HG03442 (cell line): ENCODE results near the gene WASHC3.
"Not testable (repeated sequence)": the region's sequence is repeated elsewhere in the genome, so short reads cannot be mapped to it uniquely, and the experiment has no call there.

Experiments used
- ATAC-seq: cut with Tn5 transposase; IDR thresholded peaks from one replicate; pipeline ENCODE4 v1.9.1; 2021; ENCODE audit warnings: mild to moderate bottlenecking, moderate library complexity; ENCODE audit not compliant: unreplicated experiment

The WASHC3 gene

DNA sequence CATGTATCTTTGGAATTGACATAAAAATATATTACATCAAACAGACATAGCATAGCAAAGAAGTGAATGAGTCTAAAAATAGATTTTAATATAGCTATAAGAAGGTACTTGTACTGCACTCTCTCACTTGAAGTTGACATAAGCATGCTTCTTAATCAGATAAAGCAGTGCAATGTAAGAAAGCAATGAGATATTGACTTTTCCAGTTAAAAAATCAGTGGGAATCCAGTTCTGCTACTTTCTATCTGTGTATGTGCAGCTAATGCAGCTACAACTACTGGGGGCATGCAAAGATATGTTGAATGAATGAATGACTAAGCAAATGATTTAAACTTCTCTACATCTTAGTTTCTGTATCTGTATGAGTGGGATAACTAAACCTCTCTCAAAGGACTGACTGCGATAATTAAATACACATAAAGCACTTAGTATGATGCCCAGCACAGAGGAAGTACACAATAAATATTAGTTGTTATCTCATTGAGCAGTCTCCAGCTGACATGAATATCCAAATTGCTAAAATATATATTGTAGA, 10.3 kb downstream of the WASHC3 start:
- no peak for ATAC-seq

DNA sequence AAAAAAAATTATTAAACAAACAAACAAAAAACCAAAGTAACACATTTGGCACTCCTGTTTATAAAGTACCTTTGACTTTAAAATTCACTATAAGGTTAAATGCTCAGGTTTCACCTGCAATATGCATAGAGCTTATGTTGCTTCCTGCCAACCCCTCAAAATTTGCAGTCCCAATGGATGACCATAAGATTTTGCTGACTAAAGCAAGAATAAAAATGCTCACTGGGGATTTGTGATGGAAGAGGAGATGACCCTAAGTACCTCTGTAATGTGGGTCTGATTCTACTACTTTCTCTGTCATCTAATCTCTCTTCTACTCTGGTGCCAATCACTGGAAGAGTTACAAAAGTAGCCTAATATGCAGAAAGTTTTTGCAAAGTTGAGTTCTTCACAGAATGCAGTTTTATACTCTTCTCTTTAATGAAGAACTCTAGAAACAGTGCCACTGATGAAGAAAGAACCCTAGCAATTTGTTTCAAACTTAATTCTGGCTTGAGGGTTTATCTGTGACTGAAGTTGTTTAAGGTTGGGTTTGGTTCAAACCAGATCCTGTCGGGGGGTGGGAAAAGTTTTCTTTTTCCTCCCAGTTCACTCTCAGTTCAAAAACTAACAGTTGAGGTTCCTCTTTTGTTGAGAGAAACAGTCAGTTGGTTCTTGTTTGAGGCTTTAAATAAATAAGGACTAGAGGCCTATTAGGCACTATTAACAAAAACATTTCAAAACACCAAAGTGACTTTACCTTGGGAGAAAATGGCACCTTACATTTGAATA, 10.9 kb downstream of the WASHC3 start:
- ATAC-seq = no peak

DNA sequence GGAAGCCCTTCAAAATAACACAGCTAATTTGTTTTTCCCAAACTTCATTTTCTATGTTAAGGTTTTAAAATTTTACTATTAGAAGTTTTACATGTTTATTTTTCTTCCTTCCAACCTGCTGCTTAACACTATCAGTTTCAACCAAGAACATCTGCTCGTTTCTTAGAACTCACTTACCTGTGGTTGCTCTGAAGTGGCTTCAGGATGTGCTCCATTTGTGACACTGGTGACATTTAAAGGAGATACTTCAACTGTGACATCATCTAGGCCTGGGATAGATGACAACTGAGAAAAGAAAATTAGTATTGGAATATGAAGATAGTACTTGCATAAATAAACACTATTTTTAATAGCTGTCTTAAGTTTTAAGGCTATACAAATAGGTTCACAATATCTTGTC, 17.9 kb downstream of the WASHC3 start:
- ATAC-seq = peak; percentile 71

DNA sequence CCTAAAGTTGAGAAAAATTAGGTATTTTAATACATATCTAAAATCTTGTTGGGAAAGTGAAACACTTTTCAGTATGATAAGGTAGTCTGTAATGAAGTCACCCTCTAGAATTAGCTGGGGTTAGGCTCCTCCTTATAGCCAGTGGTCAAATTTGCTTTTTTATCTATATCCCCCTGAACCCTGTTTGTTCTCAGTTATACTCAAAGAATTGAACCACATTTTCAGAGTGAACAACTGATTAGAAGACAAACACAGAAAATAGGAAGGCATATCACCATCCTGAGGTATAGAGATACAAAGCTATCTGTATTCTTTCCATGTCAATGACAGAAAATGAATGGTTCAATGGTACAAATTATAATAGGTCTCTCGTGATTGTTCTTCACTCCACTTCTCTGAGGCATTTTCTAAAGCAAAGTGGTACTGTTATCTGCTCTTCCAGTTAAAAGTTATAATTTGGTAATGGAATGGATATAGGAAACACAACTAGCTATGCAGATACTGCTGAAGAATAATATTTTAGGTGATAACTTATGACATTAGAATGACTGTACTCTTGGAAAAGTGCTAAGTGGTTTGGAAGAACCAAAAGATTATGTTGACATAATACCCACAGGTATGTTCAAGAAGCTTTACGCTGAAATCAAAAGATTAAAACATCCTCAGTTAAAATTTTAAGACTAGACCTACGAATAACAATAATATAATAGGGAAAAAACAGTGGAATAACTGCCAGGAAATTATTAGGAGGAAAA, 27.6 kb downstream of the WASHC3 start:
- no peak for ATAC-seq

DNA sequence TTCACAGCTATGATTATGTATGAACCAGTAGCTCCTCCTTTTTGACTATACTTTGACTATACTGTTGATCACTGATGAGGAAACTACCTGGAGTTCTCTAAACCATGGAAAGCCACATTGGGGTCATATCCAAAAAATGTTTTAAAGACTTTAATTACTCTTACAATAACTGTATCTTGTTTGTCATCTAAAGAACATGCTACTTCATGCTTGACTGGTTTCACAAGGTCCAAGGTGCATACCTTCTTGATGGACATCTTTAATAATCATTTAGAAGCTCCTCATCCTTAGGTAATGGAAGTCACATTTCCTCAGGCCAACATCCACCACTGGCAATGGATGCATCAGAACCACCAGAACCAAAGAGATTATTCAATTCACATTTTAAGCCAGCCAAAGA, 29.9 kb downstream of the WASHC3 start:
- no peak for ATAC-seq

DNA sequence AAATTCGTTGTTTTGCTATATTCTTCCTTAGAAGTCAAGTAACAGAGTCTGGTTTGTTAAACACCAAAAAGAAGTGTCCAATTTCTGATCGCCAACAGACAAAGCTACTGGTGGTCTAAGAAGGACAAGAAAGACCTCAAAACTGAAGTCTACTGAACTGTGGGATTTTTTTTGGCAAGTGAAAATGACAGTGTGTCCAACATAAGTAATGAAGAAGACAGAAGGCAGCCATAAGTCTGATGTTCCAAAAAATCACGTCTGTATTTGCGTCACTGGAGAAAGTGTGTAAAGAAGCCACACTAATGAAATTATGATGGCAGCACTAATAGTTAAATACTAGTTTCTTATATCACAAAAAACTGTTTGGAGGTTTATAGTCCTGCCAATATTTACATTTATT, 32.6 kb downstream of the WASHC3 start:
- ATAC-seq = no peak

DNA sequence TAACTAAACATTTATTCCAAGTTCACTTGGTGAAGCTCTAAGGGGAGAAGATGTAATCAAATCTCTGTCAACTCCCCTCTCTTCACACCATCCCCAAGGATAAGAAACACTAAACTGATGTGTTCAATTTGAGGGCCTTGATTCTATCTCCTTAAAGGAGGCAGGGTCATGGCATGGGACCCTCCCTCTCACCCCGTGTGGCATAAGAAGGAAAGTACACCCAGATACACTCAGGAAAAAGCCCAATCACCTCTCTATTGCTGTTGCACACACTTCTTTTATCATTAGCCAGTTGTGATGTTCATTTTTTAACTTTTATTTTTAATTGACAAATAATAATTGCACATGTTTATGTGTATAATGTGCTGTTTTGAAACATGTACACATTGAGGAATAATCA, 35.1 kb downstream of the WASHC3 start:
- no peak for ATAC-seq

DNA sequence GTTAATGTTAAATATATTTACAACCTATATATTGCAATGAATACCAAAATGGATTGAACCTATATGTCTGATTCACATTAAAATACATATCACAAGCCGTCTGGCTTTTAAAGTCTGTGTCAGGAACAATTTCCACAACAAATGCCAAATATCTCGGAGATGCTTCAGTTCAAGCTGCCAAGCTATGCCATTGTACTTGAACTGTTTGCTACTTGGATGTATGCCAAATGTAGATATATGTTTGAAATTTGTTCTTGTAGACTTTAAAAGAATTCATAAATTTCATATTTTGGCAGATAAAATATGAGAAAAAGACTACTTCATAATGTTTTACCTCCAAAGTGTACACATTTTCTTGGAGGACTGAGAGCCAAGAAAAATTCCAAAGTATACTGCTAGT, 37.0 kb downstream of the WASHC3 start:
- ATAC-seq = no peak

DNA sequence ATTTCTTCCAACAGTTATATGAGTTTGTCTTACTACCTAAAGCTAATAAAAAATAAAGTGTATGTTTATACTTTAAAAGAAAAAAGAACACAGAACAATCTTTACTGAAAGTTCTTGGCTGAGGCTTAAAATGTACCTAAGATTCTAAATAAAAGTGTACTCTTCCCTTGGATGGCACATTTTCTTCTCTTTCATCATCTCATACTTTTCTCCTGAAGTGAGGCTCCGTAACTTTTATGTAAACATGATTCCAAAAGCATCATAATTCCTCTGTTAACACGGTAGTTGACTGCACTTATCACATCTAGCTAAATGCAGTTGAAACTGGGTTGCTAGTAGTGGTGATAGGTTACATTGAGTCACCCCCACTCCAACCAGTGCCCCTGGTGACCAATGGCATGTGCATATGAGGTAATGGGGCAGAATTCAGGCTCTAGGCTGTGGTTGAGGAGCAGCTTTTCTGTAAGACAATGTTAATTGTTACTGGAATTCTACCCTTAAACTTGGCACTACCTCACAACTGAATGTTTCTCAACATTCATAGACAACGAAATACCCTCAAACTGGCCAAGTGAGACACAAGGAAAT, 38.4 kb downstream of the WASHC3 start:
- ATAC-seq = no peak

DNA sequence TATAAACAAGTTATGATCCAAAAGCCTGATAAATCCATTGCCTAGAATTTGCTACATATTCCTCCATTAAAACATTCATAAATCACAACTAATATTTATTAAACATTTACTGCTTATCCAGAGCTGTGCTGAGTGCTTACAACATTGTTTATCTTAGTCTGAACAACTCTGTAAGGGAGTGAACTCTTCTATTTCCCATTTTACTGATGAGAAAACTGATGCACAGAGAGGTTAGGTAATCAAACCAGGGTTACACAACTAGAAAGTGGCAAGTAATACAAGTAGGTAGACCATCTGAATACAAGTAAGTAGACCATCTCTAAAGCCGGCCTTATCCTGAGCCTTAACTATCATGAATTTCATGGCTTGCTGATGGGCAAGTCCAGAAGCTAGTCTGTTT, 39.5 kb downstream of the WASHC3 start:
- no peak for ATAC-seq

DNA sequence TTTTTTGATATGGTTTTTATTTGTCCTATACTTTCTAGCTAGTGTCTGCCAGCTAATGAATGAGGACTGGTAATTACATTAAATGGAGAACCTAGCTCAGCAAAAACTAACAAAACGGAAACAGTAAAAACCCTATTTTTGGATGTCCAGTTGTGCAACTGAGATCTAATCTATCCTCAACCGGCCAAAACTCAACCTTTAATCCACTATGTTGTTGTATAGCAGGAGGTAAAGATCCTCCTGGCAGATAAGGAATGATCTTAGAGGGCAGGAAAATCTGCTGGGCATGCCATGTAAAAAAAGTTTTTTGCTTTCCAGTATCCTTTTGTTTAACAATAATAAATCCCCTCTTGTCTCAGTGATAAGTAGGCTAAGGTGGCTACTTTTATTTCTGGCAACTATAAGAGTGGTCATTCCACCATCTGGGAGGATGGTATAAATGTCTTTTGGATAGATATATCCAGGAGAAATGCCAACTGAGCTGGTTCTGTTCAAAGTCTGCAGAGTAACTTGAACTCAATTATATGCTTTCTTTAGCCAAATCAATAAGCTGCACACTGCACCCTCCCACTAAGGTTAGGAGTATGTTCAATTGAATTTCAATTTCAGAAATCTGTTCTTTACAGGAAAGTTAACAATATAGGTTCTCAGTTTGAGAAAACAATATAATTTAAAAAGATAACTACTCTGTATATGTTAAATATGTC, 40.1 kb downstream of the WASHC3 start:
- ATAC-seq = no peak

DNA sequence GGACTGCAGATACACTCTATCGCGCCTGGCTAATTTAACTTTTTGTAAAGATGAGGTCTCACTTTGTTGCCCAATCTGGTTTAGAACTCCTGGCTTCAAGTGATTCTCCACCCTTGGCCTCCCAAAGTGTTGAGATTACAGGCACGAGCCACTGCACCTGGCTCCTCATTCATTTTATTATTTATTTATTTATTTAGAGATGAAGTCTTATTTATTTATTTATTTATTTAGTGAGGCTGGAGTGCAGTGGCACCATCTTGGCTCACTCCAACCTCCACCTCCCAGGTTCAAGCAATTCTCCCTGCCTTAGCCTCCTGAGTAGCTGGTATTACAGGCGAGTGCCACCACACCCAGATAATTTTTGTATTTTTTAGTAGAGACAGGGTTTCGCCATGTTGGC, 43.2 kb downstream of the WASHC3 start:
- ATAC-seq = not testable (repeated sequence)

DNA sequence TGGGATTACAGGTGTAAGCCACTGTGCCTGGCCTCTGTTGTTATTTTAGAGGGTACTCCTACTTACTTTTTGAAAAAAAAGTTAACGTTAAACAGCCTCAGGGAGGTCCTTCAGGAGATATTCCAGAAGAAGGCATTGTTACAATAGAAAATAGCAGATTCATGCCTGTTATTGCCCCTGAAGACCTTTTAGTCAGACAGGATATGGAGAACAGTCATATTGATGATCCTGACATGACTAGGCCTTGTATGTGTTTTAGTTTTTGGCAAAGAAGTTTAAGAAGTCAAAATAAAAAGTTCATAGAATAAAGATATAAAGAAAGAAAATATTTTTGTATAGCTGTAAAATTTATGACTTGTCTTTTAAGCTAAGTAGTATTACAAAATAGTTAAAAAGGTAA, 45.3 kb downstream of the WASHC3 start:
- ATAC-seq = no peak

DNA sequence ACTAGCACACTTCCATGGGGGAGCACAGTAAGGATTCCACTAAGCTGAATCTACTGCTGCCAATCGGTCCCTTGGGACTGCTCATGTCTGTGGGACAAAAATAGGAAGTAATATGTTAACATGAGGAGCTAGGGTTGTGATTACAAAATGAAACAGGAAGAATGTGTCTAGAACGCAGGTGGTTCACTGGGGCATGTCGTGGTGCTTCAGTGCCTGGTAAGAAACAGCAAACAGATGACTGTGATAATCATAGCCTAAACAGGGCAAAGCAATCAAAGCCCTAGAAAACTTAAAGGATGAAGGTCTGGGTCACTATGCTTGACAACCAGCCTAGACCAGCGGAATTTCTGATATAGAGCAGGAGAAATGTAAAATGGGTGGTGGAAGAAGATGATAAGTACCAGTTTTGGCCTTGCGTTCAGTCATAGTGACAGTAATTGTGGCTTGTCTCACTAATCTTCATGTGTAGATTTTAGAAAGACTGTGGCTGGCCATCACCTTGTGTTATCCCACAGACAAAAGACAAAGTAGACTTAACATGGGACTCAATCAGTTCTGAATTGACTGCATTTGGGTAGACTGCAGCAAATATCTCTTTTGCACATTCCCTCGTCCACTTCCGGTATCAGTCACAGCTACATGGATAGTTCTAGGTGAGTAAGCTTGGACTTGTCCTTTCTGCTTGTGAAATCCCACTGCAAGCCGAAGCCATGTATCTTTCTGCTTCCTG, 51.4 kb downstream of the WASHC3 start:
- ATAC-seq = peak; percentile 88

DNA sequence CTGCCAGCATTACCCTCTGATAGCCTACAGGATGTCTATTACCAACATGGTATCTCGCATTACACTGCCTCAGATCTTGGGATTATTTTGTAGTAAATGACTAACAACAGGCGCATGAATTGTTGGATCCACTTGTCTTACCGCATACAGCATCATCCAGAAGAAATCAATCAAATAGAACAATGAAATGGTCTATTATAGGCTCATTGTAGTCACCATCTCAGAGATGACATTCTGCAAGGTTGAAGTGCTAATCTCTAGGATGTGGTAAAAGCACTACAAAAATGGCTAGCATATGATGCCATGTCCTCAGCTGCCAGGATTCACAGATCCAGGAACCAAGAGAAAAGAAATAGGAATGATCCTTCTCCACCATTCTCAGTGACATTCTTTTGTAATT, 52.0 kb downstream of the WASHC3 start:
- ATAC-seq = no peak

DNA sequence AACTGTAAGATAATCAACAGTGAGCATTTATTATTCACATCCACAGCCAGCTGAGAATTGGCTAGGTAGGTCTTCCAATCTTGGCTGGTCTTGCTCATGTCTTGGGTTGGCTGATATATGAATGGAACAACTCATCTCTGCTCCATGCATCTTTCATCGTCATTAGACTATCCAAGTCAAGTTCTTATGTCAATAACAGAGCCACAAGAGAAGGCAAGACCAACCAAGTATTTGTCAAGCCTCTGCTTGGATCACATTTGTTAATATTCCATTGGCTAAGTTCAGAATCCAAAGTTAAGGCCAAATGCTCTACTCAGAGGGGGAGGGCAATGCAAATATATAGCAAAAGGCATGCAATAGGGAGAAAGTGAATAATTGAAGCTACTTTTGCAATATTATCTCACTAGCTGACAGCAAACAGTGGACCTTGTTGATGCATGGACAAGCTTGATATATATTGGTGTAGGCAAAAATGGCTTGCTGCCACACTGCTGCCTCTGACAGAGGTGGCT, 53.1 kb downstream of the WASHC3 start:
- no peak for ATAC-seq

DNA sequence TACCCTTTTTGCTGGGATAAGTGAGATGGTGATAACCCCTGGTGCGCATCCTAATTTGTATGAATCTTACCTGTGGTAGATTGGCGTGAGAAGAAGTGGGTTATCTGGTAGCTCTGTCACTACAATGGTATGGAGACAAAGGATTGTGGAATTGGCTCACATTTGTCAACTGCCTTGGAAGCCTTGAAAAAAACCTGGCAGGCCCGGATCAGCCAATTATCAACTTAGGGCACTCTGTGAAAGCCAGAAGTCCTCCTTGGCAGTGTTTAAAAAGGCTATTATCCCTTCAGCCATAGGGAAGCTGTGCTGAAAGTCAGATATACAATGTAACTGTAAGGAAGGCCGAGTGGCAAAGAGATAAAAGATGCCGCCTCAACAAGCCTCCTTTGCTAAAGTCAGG, 56.5 kb downstream of the WASHC3 start:
- ATAC-seq = no peak

DNA sequence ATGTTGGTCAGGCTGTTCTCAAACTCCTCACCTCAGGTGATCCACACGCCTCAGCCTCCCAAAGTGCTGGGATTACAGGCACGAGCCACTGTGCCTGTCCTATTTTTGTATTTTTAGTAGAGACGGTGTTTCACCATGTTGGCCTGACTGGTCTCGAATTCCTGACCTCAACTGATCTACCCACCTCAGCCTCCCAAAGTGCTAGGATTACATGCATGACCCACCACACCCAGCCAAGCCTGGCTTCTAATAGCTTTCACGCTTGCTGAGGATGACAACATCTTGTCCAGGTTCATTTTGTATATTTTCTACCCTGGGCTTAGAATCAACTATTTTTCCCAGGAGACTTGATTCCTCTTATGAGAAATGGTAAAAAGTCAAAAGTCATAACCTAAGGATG, 64.7 kb downstream of the WASHC3 start:
- no peak for ATAC-seq

DNA sequence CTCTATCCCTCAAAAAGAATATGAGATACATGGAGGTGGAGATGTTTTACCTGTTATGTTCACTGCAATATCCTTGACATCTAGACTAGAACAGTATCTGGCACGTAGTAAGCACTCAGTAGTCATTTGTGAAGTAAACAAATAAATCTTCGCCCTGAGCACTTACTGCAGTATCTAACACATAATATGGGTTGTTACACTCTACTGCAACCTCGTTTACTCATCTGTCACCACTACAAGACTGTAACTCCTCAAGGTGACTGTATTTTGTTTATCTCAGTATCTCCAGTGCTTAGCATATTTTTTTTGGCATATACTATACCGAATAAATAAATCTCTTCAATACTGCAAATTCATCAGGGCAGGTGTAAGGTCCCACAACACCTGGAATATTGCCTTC, 66.1 kb downstream of the WASHC3 start:
- no peak for ATAC-seq

DNA sequence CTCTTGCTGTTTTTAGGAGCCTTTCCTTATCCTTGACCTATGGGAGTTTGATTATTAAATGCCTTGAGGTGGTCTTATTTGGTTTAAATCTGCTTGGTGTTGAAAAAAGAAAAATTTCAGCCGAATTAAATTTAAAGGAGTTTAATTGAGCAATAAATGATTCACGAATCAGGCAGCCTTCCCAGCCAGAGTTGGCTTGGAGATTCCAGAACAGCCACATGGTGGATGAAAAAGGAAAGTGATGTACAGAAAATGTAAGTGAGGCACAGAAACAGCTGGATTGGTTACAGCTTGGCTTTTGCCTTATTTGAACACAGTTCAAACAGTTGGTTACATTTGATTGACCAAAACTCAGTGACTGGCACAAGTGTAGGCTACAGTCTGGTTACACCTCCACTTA, 69.7 kb downstream of the WASHC3 start:
- no peak for ATAC-seq
